ENCODE results near the gene CASP8AP2. TPM values are rescaled to one million over a fixed set of nuclear protein-coding genes. Genes with fewer than 3 reads are reported as not detected.
"Not testable (repeated sequence)": the region's sequence is repeated elsewhere in the genome, so short reads cannot be mapped to it uniquely, and the experiment has no call there.

CASP8AP2 gene
- total RNA-seq, 2 donors from 2014 or later = 9.2 to 9.3 TPM

DNA sequence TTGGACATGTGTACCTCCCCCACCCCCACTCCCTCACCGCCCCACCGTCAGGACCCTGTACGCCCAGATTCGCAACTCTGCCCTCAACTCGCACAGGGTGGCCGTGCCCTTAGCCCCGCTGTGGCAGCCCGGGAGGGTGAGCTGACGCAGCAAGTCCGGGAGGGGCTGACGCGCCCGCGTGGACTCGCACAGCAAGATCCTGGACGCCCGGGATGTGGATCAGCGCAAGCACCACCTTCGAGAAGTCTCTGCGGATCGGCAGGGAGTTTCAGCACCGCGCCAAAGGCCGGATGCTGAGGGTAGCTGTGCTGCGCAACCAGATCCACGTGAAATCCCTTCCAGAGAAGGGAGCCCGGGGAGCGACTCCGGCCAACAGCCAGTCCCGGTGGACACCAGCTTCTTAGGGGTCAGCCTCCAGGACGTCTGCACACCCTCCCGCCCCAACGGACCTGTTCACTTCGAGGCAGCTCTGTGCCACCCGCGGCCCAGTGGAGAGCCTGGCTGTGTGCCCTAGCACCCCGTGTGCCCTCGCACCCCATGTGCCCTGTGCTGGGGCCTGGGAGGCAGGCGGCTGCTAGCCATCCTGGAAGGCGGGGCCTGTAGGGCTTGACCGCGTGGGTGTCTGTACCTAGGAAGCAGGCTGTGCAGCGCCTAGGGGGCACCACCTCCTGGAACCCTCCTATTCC lies 57.9 kb downstream of the CASP8AP2 start:
- TF ChIP-seq, protein P1, sequence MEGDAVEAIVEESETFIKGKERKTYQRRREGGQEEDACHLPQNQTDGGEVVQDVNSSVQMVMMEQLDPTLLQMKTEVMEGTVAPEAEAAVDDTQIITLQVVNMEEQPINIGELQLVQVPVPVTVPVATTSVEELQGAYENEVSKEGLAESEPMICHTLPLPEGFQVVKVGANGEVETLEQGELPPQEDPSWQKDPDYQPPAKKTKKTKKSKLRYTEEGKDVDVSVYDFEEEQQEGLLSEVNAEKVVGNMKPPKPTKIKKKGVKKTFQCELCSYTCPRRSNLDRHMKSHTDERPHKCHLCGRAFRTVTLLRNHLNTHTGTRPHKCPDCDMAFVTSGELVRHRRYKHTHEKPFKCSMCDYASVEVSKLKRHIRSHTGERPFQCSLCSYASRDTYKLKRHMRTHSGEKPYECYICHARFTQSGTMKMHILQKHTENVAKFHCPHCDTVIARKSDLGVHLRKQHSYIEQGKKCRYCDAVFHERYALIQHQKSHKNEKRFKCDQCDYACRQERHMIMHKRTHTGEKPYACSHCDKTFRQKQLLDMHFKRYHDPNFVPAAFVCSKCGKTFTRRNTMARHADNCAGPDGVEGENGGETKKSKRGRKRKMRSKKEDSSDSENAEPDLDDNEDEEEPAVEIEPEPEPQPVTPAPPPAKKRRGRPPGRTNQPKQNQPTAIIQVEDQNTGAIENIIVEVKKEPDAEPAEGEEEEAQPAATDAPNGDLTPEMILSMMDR (IDR thresholded peaks at IDR 0.05) = no peak
- Histone ChIP-seq H3K4me3 (no peak overlapping the region), H3K9me3 (no peaks in the 10 kb centered on the region), H3K4me1 (no peaks in the 10 kb centered on the region), H3K27me3 (peaks cover 4 to 12% of the 10 kb centered on the region in 2 donors), H3K36me3 (no peaks in the 10 kb centered on the region), H3K27ac (no peak overlapping the region)
- DNase-seq (ENCODE audit: low spot score) = no peak

DNA sequence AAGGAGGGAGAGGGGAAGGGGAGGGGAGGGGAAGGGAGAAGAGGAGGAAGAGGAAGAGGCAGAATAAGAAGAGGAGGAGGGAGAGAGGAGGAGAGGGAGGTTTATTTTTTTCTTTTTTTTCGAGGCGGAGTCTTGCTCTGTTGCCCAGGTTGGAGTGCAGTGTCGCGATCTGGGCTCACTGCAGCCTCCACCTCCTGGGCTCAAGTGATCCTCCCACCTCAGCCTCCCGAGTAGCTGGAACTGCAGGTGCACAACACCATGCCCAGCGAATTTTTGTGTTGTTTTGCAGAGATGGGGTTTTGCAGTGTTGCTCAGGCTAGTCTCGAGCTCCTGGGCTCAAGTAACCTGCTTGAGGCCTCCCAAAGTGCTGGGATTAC lies 58.4 kb downstream of the CASP8AP2 start:
- H3K36me3 ChIP-seq = no peaks in the 10 kb centered on the region
- H3K4me3 ChIP-seq = no peak overlapping the region
- H3K27me3 ChIP-seq = peaks cover 4 to 12% of the 10 kb centered on the region in 2 donors
- H3K9me3 ChIP-seq = no peaks in the 10 kb centered on the region
- H3K4me1 ChIP-seq = no peaks in the 10 kb centered on the region
- DNase-seq (ENCODE audit: low spot score) = no peak
- no peak overlapping the region for H3K27ac ChIP-seq
- TF ChIP-seq, protein P1 (IDR thresholded peaks at IDR 0.05) = no peak

DNA sequence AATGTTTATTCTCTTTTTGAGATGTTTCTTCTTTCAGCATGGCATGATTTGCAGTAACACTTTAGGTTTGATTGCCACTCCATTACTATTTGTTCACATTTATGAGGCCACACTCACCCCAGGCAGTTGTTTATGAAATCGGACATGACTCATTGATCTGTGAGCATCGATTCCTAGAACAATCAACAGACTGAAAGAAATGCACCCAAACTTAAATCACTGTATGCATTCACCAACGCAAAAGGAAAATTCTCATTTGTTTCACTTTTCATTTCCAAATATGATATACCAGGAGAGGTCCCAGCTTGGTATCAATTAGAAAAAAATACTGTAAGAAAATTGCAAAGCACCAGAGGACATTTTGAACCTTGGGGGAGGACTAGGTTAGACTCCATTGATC lies 59.2 kb downstream of the CASP8AP2 start:
- no peak for DNase-seq (ENCODE audit: low spot score)
- peaks cover 4 to 12% of the 10 kb centered on the region in 2 donors for H3K27me3 ChIP-seq
- TF ChIP-seq, protein P1 (IDR thresholded peaks at IDR 0.05) = no peak
- no peaks in the 10 kb centered on the region for H3K36me3 ChIP-seq
- H3K4me1 ChIP-seq = no peaks in the 10 kb centered on the region
- H3K4me3 ChIP-seq = no peak overlapping the region
- H3K27ac ChIP-seq = no peak overlapping the region
- H3K9me3 ChIP-seq = no peaks in the 10 kb centered on the region

DNA sequence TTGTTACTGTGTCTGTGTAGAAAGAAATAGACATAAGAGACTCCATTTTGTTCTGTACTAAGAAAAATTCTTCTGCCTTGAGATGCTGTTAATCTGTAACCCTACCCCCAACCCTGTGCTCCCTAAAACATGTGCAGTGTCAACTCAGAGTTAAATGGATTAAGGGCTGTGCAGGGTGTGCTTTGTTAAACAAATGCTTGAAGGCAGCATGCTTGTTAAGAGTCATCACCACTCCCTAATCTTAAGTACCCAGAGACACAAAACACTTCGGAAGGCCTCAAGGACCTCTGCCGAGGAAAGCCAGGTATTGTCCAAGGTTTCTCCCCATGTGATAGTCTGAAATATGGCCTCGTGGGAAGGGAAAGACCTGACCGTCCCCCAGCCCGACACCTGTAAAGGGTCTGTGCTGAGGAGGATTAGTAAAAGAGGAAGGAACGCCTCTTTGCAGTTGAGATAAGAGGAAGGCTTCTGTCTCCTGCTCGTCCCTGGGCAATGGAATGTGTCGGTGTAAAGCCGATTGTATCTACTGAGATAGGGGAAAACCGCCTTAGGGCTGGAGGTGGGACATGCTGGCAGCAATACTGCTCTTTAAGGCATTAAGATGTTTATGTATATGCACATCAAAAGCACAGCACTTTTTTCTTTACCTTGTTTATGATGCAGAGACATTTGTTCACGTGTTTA lies 61.3 kb downstream of the CASP8AP2 start:
- not testable (repeated sequence) for H3K9me3 ChIP-seq; H3K4me3 ChIP-seq; H3K4me1 ChIP-seq; DNase-seq (ENCODE audit: low spot score); H3K27ac ChIP-seq; H3K36me3 ChIP-seq
- peaks cover 4 to 12% of the 10 kb centered on the region in 2 donors for H3K27me3 ChIP-seq

DNA sequence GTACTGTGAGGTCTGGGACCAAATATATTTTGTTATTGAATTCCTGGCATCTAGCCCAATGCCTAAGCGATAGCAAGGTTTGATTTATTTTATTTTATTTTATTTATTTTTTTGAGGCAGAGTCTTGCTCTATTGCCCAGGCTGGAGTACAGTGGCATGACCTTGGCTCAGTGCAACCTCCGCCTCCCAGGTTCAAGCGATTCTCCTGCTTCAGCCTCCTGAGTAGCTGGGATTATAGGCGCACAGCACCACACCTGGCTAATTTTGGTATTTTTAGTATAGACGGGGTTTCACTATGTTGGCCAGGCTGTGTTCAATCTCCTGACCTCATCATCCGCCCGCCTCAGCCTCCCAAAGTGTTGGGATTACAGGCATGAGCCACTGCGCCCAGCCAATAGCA lies 62.9 kb downstream of the CASP8AP2 start:
- H3K9me3 ChIP-seq, H3K4me1 ChIP-seq: not testable (repeated sequence)
- peaks cover 4 to 12% of the 10 kb centered on the region in 2 donors for H3K27me3 ChIP-seq

DNA sequence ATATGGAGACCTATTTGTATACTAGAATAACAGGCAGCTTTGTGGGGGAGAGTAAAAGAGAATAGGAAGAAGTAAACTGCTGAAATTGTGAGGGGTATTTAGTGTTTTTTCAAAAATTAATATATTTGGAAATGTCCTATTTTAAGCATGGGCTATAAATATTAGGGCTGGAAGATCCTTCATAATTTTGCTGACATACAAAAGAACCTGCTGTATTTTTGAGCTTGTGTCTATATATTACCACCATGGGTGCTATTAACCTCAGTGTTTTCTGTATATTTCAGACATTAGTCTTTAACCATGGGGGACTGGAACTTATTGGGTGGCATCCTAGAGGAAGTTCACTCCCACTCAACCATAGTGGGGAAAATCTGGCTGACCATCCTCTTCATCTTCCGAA lies 64.5 kb downstream of the CASP8AP2 start, which contains the start of gene GJA10:
Gene GJA10, plus strand, starts transcription at position 301 of the 400 bp plus-strand sequence. Its CDS starts 0 bp downstream, at position 301.
- TF ChIP-seq, protein P1 (IDR thresholded peaks at IDR 0.05) = no peak
- H3K27ac ChIP-seq = no peak within 1 kb of the TSS
- no peaks in the 10 kb centered on the region for H3K36me3 ChIP-seq
- H3K4me1 ChIP-seq = no peaks in the 10 kb centered on the region
- H3K27me3 ChIP-seq = peaks cover 4 to 7% of the 10 kb centered on the region in 2 donors
- no peak within 1 kb of the TSS for H3K4me3 ChIP-seq
- no peak for DNase-seq (ENCODE audit: low spot score)
- no peaks in the 10 kb centered on the region for H3K9me3 ChIP-seq

More for the DNA sequence above, 62.9 kb downstream of the CASP8AP2 start:
- H3K36me3 ChIP-seq; H3K4me3 ChIP-seq; H3K27ac ChIP-seq; DNase-seq (ENCODE audit: low spot score): not testable (repeated sequence)
